ENCODE results near the gene AOPEP.

The AOPEP gene

DNA sequence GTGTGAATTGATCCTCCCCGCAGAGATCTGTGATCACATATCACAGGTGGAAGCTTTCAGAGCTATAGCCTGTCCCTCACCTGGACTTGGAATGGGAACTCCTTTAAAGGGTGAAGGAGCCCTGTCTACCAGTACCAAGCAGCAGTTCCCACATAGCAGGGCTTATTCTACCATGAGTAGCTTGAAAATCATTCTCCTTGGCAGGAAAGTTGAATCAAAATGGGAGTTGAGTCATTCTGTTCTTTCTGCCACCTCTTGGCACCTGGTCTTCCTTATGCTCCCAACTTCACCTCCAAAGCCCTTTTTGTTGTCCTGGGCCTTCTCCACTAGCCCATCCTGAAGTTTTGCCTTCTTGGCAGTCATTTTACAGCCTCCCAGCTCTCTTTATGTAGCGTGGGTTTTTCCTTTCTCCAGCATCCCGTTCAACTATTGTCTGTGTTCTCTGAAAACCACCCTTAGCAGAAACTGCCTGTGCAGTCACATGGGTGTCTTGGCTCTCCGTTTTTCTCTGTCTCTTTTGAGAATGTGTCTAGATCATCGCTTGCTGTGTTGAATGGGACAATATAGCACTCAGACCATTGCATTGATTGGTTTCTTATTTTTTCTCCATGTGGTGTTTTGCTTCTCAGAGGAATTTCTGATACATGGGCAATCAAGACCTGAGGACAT is 222.2 kb downstream of the AOPEP start:
- no peak overlapping the region for H3K27ac ChIP-seq
- TF ChIP-seq CTCF (conservative IDR thresholded peaks at IDR 0.05) (no peak), ZFX (IDR thresholded peaks at IDR 0.05) (no peak)

DNA sequence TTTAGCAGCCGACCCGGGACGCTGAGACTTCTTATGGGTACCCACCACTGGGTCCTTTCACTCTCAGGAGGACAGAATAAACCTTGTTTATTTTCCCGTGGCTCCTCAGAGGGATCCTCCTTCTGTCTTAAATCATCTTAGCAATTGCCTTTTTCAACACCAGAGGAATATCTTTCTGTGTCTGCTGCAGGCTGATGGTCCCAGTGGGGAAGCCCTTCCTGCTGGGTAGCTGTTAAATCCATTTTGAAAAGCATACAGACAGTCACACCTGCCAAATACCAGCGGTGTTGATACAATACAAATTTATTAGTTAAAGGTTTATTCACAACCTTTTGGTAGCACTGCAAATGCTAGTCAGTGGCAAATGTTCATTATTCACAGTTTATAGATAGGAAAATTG is 222.9 kb downstream of the AOPEP start:
- TF ChIP-seq CTCF (conservative IDR thresholded peaks at IDR 0.05), result no peak
- no peak for TF ChIP-seq ZFX (IDR thresholded peaks at IDR 0.05)
- no peak overlapping the region; the same call in 1 of the 2 replicates for H3K27ac ChIP-seq

DNA sequence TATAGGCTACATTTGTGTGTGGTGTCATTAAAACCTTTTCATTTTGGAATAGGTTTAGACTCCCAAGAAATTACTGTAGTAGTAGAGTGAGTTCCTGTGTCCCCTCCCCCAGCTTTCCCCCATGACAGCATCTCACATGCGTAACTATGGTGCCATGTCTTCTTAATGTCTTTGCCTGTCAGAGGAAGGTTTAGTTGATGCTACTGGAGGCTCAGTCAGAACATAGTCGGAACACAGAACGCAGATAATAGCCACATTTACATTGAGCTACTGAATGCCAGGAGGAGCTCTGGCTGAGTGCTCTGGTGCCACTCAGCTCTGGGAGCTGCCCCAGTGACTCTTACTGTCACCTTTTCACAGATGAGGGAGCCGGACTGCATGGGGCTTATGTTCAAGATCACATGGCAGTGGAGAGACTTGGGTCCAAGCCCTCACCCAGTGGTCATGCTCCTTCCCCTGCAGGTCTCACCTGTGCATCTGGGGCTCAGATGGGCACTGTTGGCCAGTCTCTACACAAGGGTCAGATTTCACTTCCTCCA is 223.6 kb downstream of the AOPEP start:
- H3K27ac ChIP-seq, result peak overlapping the region; percentile 70
- no peak for TF ChIP-seq CTCF (conservative IDR thresholded peaks at IDR 0.05)
- TF ChIP-seq ZFX (IDR thresholded peaks at IDR 0.05), result no peak

DNA sequence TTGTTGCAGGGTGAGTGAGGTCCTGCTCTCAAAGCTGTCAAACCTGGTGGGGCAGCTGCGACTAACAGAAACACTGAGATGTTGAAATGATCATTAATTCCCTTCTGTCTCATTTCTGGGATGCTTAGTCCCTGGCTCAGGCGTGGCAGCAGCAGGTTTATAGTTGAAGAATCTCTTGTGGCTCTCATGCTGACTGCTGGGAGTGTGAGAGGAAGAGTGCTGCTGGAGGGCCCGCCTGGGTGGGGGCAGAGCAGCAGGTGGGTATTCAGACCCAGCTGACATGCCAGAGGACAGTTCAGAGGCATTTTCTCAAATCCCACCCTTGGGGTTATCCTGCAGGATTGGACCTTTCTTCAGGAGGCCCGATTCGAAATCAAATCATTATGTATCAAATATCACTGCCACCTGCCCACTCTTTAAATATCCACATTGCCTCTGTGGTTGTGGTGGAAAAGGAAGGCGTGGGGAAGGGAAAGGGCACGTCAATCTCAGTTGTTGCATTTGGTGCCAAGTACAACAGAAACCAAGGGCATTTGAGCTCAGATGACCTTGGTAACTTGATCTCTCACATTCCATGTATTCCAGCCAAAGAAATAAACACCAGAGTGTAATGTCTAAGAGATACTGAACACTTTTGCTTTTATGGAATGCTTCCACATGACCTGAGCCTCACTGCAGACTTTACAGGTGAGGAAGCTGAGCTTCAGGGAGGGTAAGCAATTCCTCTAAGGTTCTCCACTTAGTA is 224.3 kb downstream of the AOPEP start:
- peak overlapping the region; percentile 70 for H3K27ac ChIP-seq
- TF ChIP-seq ZFX (IDR thresholded peaks at IDR 0.05) (no peak), CTCF (conservative IDR thresholded peaks at IDR 0.05) (no peak)

DNA sequence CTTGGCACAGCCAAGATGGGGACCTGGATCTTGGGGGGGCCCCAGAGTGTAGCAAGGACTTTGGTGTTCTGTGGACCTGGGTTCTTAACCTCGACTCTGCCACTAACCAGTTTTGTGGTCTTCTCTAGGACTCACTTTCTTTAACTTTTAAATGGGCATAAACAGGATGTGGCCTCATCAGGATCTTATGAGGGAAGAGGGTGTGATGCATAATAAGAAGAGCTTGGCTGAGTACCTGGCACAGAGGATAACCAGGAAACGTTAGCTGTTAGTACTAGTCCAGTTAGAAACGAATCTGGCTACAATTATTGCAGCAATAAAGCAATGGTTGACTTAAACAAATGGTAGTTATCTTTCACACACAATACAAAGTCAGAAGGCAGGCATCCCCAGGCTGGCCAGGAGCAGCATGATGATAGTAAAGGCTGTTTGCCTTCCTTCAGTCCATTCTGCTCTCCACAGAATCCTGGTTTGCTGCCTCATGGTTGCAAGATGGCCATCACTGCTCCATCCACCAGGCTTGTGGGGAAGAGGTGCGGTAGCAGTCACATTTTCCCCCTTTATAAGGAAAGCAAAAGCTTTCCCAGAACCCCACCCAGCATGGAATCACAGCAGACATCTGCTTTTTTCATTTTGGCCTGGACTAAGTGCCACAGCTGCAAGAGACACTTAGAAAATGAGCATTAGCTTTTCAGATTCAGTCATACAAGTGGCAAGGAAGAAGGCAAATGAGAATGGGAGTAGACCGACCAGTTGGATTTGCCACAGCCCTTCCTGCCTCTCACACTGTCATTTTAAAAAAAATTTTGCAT is 225.0 kb downstream of the AOPEP start:
- TF ChIP-seq ZFX (IDR thresholded peaks at IDR 0.05), result no peak
- no peak for TF ChIP-seq CTCF (conservative IDR thresholded peaks at IDR 0.05)
- peak overlapping the region; percentile 70 for H3K27ac ChIP-seq

GRCh38 chr9:94952565-94953373 is 226.3 kb downstream of the AOPEP start:
- H3K27ac ChIP-seq, result peak overlapping the region; percentile 70; the same call in 1 of the 2 replicates

More at GRCh38 chr9:94952565-94953373, 226.3 kb downstream of the AOPEP start:
- TF ChIP-seq CTCF (conservative IDR thresholded peaks at IDR 0.05) (no peak), ZFX (IDR thresholded peaks at IDR 0.05) (no peak)
